Adrenal gland (tissue), 5 donors: ENCODE measurements around the gene LDAH.

Experiments
- CTCF ChIP-seq, 6 experiments: fragments of 450-650 bp in 4 of 6; fragments of 200-600 bp in 2 of 6; sonication (generic) in 1 of 6; IDR thresholded peaks; 1 replicate in 5 of 6; 2 replicates in 1 of 6; pipeline versions ENCODE4 v1.5.1 to v1.8.0; 2016 to 2021; ENCODE audit warnings: antibody characterized with exemption in 6 of 6, mild to moderate bottlenecking in 2 of 6, moderate library complexity in 1 of 6
- POLR2A ChIP-seq, 2 donors: fragments of 450-650 bp; IDR thresholded peaks; one replicate each; pipeline ENCODE4 v1.6.1; 2017; ENCODE audit warnings: antibody characterized with exemption in 2 of 2, mild to moderate bottlenecking in 2 of 2, moderate library complexity in 1 of 2
- donor health status: DM: no; HTN: no; CAD: no.

GRCh38 chr2:20647738-20648137, 175.2 kb downstream of the LDAH start:
- TF ChIP-seq CTCF (IDR thresholded peaks at IDR 0.05) (no peak), POLR2A (IDR thresholded peaks at IDR 0.05) (no peak)
